OCI-LY3 (cell line): ENCODE results near the gene KLRC3.
"Not testable (repeated sequence)": the region's sequence is repeated elsewhere in the genome, so short reads cannot be mapped to it uniquely, and the experiment has no call there.

ENCODE experiments used
- EZH2phosphoT487 ChIP-seq: fragments of 200-600 bp; shearing (Covaris generic); IDR thresholded peaks from 2 replicates; pipeline ENCODE4 v1.6.1; 2018; ENCODE audit warnings: antibody characterized with exemption, mixed run types, low read depth
- TF ChIP-seq, protein P1 (sequence below): fragments of 200-600, 300-600 bp; sonication (generic); IDR thresholded peaks from 2 replicates; pipeline ENCODE4 v1.5.1; 2014; ENCODE audit warnings: antibody characterized with exemption, low read length, low read depth

DNA sequence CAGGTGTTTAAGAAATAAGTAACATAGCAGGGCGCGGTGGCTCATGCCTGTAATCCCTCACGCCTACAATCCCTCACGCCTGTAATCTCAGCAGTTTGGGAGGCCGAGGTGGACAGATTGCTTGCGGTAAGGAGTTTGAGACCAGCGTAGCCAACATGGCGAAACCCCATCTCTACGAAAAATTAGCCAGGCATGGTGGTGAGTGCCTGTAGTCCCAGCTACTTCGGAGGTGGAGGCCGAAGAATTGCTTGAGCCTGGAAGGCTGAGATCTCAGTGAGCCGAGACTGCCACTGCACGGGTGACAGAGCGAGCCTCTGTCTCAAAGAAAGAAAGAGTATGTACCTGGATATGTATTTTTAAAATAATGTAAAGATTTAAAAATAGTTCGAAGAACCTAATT is 24.2 kb downstream of the KLRC3 start:
- TF ChIP-seq, protein P1, sequence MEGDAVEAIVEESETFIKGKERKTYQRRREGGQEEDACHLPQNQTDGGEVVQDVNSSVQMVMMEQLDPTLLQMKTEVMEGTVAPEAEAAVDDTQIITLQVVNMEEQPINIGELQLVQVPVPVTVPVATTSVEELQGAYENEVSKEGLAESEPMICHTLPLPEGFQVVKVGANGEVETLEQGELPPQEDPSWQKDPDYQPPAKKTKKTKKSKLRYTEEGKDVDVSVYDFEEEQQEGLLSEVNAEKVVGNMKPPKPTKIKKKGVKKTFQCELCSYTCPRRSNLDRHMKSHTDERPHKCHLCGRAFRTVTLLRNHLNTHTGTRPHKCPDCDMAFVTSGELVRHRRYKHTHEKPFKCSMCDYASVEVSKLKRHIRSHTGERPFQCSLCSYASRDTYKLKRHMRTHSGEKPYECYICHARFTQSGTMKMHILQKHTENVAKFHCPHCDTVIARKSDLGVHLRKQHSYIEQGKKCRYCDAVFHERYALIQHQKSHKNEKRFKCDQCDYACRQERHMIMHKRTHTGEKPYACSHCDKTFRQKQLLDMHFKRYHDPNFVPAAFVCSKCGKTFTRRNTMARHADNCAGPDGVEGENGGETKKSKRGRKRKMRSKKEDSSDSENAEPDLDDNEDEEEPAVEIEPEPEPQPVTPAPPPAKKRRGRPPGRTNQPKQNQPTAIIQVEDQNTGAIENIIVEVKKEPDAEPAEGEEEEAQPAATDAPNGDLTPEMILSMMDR: not testable (repeated sequence)
- TF ChIP-seq EZH2phosphoT487: not testable (repeated sequence)
